NOMO-1 (cell line): Measurements from ENCODE around the gene PROC.

Experiments used
- DNase-seq, 2 experiments: peaks; one replicate each; lab custom pipeline; 2025; ENCODE audit not compliant: unreplicated experiment in 2 of 2; lab: John Stamatoyannopoulos, UW

Gene PROC

DNA sequence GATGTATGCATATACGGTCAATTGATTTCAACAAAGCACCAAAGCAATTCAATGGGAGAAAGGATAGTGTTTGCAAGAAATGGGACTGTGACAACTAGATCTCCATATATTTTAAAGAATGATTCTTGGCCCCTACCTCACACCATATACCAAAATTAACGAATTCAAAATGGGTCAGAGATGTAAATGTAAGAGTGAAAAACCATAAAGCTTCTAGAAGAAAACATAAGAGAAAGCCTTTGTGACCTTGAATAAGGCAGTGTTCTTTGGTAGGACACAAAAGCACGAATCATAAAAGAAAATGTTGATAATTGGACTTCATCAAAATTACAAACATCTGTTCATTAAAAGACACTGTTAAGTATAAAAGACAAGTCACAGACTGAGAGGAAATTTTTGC is 5.0 kb upstream of the PROC start:
- no peak for DNase-seq

GRCh38 chr2:127413782-127414637 is 4.2 kb upstream of the PROC start:
- DNase-seq = peak in 1 of 2 experiments; percentile 5

DNA sequence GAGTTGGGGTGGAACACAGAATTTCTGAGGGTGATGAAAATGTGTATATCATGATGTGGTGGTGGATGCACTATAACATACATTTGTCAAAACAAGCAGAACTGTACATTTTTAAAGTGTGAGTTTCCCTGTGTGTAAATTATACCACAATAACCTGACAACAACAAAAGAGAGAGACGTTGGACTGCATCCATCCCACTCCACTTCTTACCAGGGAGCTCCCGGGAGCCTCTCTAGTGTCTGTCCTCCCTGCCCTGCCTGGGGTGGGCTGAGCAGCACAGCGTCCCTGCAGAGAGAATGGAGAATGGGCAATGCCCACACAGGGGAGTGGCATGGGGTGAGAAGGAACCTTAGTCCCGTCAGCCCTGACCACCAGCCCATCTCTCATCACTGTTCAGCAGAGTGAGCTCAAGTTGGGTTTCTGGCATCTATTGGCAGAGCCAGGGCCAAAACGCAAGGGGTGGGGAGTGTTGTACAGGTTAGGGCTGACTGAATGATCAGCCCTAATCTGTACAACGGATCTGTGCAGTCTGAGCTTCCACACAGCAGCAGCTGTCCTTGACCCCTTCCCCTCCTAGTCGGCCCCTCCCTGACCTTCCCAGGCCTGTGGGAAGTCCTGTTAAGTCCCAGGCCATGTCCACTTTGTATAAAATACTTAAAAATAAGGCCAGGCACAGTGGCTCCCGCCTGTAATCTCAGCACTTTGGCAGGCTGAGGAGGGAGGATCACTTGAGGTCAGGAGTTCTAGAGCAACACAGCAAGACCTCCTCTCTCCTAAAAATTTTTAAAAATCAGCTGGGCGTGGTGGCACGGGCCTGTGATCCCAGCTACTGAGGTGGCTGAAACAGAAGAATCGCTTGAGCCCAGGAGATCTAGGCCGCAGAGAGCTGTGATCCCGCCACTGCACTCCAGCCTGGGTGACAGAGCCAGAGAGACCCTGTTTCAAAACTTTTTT is 3.3 kb upstream of the PROC start:
- no peak for DNase-seq

DNA sequence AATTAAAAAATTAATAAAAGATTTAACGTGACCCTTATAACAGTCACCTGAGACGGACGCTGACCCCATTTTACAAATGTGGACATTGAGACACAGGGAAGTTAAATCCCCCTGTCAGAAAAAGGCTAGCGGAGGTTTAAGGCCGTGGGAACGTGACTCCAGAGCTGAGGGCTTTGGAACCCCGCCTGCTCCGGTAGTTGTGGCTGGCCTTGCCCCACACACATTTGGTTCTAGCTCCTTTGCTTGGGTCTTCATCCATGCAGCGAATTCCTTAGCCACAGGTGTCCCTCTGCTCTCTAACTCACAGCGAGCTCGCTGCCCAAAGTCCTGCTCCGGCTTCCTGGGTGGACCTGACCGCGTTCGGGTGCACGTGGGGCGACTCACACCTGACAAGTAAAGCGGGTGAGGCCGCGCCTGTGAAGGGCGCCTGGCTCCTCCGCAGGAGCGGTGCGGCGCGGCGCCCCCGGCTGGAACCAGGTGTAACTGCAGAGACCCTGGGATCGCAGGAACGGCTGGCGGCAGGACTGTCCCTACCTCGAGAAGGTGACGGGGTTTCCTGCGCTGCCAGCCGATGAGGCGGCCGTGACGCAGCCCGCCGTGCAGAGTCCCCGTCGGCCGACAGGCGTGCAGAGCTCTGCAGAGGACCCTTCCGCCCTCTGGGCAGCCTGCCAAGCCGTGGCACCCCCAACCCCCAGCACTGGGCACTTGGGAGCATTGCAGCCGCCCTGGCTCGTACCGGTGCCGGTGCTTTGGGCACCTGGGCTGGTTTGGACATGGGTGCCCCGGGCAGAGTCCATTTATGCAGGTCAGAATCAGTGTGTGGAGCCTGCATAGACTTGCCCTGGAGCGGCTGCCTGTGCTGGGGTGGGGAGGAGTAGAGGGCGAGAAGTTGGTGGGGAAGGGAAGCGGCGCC is 2.4 kb upstream of the PROC start:
- DNase-seq = peak; percentile 61 to 65

- peak; percentile 43 to 61 for DNase-seq
These were observed 1.7 kb upstream of the PROC start for GRCh38 chr2:127416506-127417001.

GRCh38 chr2:127417406-127417805 is 821 bp upstream of the PROC start:
- no peak for DNase-seq

- DNase-seq = no peak
These were observed 844 bp downstream of the PROC start for GRCh38 chr2:127419112-127419430.

DNA sequence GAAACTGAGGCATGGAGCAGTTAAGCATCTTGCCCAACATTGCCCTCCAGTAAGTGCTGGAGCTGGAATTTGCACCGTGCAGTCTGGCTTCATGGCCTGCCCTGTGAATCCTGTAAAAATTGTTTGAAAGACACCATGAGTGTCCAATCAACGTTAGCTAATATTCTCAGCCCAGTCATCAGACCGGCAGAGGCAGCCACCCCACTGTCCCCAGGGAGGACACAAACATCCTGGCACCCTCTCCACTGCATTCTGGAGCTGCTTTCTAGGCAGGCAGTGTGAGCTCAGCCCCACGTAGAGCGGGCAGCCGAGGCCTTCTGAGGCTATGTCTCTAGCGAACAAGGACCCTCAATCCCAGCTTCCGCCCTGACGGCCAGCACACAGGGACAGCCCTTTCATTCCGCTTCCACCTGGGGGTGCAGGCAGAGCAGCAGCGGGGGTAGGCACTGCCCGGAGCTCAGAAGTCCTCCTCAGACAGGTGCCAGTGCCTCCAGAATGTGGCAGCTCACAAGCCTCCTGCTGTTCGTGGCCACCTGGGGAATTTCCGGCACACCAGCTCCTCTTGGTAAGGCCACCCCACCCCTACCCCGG is 1.3 kb downstream of the PROC start:
- DNase-seq = no peak

DNA sequence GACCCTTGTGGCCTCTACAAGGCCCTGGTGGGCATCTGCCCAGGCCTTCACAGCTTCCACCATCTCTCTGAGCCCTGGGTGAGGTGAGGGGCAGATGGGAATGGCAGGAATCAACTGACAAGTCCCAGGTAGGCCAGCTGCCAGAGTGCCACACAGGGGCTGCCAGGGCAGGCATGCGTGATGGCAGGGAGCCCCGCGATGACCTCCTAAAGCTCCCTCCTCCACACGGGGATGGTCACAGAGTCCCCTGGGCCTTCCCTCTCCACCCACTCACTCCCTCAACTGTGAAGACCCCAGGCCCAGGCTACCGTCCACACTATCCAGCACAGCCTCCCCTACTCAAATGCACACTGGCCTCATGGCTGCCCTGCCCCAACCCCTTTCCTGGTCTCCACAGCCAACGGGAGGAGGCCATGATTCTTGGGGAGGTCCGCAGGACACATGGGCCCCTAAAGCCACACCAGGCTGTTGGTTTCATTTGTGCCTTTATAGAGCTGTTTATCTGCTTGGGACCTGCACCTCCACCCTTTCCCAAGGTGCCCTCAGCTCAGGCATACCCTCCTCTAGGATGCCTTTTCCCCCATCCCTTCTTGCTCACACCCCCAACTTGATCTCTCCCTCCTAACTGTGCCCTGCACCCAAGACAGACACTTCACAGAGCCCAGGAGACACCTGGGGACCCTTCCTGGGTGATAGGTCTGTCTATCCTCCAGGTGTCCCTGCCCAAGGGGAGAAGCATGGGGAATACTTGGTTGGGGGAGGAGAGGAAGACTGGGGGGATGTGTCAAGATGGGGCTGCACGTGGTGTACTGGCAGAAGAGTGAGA is 2.0 kb downstream of the PROC start:
- no peak for DNase-seq

DNA sequence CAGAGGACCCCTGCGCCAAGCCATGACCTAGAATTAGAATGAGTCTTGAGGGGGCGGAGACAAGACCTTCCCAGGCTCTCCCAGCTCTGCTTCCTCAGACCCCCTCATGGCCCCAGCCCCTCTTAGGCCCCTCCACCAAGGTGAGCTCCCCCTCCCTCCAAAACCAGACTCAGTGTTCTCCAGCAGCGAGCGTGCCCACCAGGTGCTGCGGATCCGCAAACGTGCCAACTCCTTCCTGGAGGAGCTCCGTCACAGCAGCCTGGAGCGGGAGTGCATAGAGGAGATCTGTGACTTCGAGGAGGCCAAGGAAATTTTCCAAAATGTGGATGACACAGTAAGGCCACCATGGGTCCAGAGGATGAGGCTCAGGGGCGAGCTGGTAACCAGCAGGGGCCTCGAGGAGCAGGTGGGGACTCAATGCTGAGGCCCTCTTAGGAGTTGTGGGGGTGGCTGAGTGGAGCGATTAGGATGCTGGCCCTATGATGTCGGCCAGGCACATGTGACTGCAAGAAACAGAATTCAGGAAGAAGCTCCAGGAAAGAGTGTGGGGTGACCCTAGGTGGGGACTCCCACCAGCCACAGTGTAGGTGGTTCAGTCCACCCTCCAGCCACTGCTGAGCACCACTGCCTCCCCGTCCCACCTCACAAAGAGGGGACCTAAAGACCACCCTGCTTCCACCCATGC is 3.0 kb downstream of the PROC start:
- no peak for DNase-seq

- DNase-seq = no peak
These were observed 3.8 kb downstream of the PROC start for GRCh38 chr2:127421871-127422558.

DNA sequence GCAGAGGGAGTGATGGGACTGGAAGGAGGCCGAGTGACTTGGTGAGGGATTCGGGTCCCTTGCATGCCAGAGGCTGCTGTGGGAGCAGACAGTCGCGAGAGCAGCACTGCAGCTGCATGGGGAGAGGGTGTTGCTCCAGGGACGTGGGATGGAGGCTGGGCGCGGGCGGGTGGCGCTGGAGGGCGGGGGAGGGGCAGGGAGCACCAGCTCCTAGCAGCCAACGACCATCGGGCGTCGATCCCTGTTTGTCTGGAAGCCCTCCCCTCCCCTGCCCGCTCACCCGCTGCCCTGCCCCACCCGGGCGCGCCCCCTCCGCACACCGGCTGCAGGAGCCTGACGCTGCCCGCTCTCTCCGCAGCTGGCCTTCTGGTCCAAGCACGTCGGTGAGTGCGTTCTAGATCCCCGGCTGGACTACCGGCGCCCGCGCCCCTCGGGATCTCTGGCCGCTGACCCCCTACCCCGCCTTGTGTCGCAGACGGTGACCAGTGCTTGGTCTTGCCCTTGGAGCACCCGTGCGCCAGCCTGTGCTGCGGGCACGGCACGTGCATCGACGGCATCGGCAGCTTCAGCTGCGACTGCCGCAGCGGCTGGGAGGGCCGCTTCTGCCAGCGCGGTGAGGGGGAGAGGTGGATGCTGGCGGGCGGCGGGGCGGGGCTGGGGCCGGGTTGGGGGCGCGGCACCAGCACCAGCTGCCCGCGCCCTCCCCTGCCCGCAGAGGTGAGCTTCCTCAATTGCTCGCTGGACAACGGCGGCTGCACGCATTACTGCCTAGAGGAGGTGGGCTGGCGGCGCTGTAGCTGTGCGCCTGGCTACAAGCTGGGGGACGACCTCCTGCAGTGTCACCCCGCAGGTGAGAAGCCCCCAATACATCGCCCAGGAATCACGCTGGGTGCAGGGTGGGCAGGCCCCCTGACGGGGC is 4.6 kb downstream of the PROC start:
- peak; percentile 50 to 70 for DNase-seq

- DNase-seq = no peak
These were observed 5.2 kb downstream of the PROC start for GRCh38 chr2:127423478-127423843.

- peak in 1 of 2 experiments; percentile 60 for DNase-seq
These were observed 5.7 kb downstream of the PROC start for GRCh38 chr2:127423880-127424279.

DNA sequence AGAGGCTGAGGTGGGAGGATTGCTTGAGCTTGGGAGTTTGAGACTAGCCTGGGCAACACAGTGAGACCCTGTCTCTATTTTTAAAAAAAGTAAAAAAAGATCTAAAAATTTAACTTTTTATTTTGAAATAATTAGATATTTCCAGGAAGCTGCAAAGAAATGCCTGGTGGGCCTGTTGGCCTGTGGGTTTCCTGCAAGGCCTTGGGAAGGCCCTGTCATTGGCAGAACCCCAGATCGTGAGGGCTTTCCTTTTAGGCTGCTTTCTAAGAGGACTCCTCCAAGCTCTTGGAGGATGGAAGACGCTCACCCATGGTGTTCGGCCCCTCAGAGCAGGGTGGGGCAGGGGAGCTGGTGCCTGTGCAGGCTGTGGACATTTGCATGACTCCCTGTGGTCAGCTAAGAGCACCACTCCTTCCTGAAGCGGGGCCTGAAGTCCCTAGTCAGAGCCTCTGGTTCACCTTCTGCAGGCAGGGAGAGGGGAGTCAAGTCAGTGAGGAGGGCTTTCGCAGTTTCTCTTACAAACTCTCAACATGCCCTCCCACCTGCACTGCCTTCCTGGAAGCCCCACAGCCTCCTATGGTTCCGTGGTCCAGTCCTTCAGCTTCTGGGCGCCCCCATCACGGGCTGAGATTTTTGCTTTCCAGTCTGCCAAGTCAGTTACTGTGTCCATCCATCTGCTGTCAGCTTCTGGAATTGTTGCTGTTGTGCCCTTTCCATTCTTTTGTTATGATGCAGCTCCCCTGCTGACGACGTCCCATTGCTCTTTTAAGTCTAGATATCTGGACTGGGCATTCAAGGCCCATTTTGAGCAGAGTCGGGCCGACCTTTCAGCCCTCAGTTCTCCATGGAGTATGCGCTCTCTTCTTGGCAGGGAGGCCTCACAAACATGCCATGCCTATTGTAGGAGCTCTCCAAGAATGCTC is 6.6 kb downstream of the PROC start:
- DNase-seq = no peak
